Astrocyte of the cerebellum (primary cell): ENCODE measurements around the gene PNPLA7.
A peak's percentile ranks its signal among the peaks of the same experiment; 100 is the strongest.
"Not testable (repeated sequence)": the region's sequence is repeated elsewhere in the genome, so short reads cannot be mapped to it uniquely, and the experiment has no call there.

ENCODE experiments used
- DNase-seq: peaks from one replicate; pipeline ENCODE4 v3.0.0-alpha.2; 2011; ENCODE audit warnings: low read depth
- H3K4me3 ChIP-seq: 2 replicates; pipeline ENCODE4 v1.5.1; 2011; ENCODE audit warnings: mild to moderate bottlenecking, low read depth, low read length, moderate library complexity
- in situ Hi-C: cut with HindIII; loops from 2 replicates; pipeline ENCODE4 v1.10.0; 2017; ENCODE audit warnings: low sequenced_read_pairs
- TF ChIP-seq, protein P1 (sequence below): IDR thresholded peaks from 2 replicates; pipeline ENCODE4 v1.5.1; 2012; ENCODE audit warnings: low read length, low read depth, moderate library complexity, mild to moderate bottlenecking; ENCODE audit errors: missing control alignments

Gene PNPLA7

DNA sequence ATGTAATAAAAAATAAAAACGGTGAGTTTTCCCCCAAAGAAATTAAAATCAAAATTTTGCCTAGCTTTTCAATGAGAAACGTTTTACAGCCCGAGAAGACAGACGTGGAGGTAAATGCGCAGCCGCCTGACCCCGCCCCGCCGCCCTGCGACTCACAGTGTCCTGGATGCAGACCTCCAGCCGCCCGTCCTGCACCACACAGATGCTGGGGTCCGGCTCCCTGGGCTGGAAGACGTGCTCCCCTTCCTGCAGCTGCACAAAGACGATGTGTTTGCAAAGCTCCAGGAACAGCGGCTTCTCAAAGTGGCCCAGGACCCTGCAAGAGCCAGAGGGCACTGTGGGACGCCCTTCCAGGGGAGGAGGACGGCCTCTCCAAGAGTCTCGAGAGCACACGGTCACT, 7.7 kb downstream of the PNPLA7 start:
- in situ Hi-C loops: no loop called here
- TF ChIP-seq, protein P1, sequence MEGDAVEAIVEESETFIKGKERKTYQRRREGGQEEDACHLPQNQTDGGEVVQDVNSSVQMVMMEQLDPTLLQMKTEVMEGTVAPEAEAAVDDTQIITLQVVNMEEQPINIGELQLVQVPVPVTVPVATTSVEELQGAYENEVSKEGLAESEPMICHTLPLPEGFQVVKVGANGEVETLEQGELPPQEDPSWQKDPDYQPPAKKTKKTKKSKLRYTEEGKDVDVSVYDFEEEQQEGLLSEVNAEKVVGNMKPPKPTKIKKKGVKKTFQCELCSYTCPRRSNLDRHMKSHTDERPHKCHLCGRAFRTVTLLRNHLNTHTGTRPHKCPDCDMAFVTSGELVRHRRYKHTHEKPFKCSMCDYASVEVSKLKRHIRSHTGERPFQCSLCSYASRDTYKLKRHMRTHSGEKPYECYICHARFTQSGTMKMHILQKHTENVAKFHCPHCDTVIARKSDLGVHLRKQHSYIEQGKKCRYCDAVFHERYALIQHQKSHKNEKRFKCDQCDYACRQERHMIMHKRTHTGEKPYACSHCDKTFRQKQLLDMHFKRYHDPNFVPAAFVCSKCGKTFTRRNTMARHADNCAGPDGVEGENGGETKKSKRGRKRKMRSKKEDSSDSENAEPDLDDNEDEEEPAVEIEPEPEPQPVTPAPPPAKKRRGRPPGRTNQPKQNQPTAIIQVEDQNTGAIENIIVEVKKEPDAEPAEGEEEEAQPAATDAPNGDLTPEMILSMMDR: no peak
- DNase-seq: no peak

GRCh38 chr9:137540536-137540935, 9.7 kb downstream of the PNPLA7 start:
- TF ChIP-seq, protein P1: no peak
- in situ Hi-C loops: no loop called here
- DNase-seq: no peak
- no peak overlapping the region for H3K4me3 ChIP-seq

More for the DNA sequence above, 7.7 kb downstream of the PNPLA7 start:
- no peak overlapping the region for H3K4me3 ChIP-seq

DNA sequence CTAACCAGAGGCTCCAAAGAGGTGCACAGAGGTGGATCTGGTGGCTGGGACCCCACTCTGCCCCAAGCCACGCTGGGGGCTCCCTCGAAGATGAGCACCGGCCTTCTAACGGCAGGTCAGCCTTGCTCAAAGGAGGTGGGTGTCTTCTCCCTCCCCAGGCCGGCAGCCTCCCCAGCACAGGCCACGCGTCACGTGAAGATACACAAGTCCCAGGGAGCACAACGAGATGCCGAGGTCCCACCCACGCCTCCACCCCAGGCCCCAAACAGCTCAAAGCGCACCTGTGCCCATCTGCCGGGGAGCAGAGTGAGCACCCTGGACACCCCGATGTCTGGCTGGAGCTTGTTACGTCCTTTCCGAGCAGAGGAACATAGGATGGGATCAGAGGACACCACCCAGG, 12.1 kb downstream of the PNPLA7 start:
- TF ChIP-seq, protein P1: no peak

GRCh38 chr9:137536594-137537131, 13.5 kb downstream of the PNPLA7 start:
- in situ Hi-C loops, DNase-seq, H3K4me3 ChIP-seq: not testable (repeated sequence)

More for the DNA sequence above, 12.1 kb downstream of the PNPLA7 start:
- no peak for DNase-seq
- H3K4me3 ChIP-seq: no peak overlapping the region
- in situ Hi-C loops: no loop called here

- in situ Hi-C loops: no loop called here
- TF ChIP-seq, protein P1: no peak
These were observed 15.1 kb downstream of the PNPLA7 start for GRCh38 chr9:137535120-137535428.

GRCh38 chr9:137534256-137535119, 15.7 kb downstream of the PNPLA7 start:
- in situ Hi-C loops: no loop called here
- H3K4me3 ChIP-seq: no peak overlapping the region
- peak; percentile 39 for DNase-seq
- TF ChIP-seq, protein P1: peak; percentile 77

More at GRCh38 chr9:137535120-137535428, 15.1 kb downstream of the PNPLA7 start:
- no peak for DNase-seq
- no peak overlapping the region for H3K4me3 ChIP-seq

GRCh38 chr9:137532891-137533468, 17.2 kb downstream of the PNPLA7 start:
- in situ Hi-C loops, DNase-seq, H3K4me3 ChIP-seq: not testable (repeated sequence)
